ENCODE data around the gene CCDC73. TPM values are rescaled to one million over a fixed set of nuclear protein-coding genes. Genes with fewer than 3 reads are reported as not detected.

The CCDC73 gene
- total and polyA plus RNA-seq, 2 of the 4 experiments (the other 2 are of a cell fraction), result not detected

DNA sequence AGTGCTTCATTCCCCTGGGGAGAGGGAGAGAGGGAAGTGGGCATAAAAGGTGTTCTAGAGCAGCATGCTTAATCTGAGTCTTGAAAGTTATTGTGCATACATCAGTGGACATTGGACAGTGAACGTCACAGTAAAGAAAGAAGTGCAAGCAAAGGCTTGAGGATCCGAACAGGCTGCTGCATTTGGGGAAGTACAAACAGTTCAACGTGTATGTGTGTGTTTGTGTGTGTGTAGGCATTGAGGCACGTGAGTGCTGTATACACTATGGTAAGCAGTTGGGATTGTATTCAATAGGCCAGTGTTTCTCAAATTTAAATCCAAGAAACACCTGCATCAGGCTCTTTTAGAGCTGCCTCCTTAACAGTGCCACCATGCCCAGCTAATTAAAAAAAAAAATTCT, 221.2 kb downstream of the CCDC73 start:
- Histone ChIP-seq H4K91ac (ENCODE audit: insufficient read depth, low read depth, low read length) (no peak overlapping the region), H2AK9ac (replicated peaks; ENCODE audit: low read depth, low read length, poor library complexity) (no peak overlapping the region), H3K18ac (ENCODE audit: low read depth, low read length) (no peak overlapping the region), H2BK15ac (ENCODE audit: low read depth, low read length) (no peak overlapping the region), H4K8ac (ENCODE audit: low read depth in 2 of 2, low read length in 2 of 2) (no peak overlapping the region), H4K20me1 (ENCODE audit: insufficient read depth, low read length) (no peaks in the 10 kb centered on the region), H2AFZ (replicated peaks; ENCODE audit: low read length, poor library complexity) (no peak overlapping the region), H3K4me2 (ENCODE audit: low read depth, low read length) (no peak overlapping the region), H3K4me1 (ENCODE audit: control insufficient read depth, insufficient read depth, low read length) (no peaks in the 10 kb centered on the region), H2BK120ac (ENCODE audit: low read depth, low read length) (no peak overlapping the region), H4K5ac (ENCODE audit: low read depth, low read length) (no peak overlapping the region), H3K9me3 (ENCODE audit: control insufficient read depth, insufficient read depth, low read length) (no peaks in the 10 kb centered on the region; the same call in 1 of the 2 replicates), H2BK20ac (ENCODE audit: low read depth, low read length) (no peak overlapping the region), H3K79me1 (ENCODE audit: low read depth in 1 of 2, low read length in 2 of 2) (no peaks in the 10 kb centered on the region), H3K4ac (ENCODE audit: low read depth, low read length) (no peak overlapping the region), H2BK5ac (ENCODE audit: low read depth, low read length, poor library complexity, severe bottlenecking) (no peak overlapping the region), H3K27ac (ENCODE audit: insufficient read depth, low read length) (no peak overlapping the region), H3K4me3 (ENCODE audit: insufficient read depth, low read depth, low read length) (no peak overlapping the region), H3K56ac (ENCODE audit: extremely low read depth, insufficient read depth, low read length) (no peak overlapping the region), H3K36me3 (ENCODE audit: control insufficient read depth, insufficient read depth, low read length) (no peaks in the 10 kb centered on the region), H3K27me3 (ENCODE audit: control insufficient read depth, insufficient read depth, low read length) (peaks cover 8% of the 10 kb centered on the region), H3K9ac (ENCODE audit: low read depth, low read length) (no peak overlapping the region), H3K14ac (replicated peaks; ENCODE audit: low read depth, low read length) (no peak overlapping the region), H3K9me1 (ENCODE audit: insufficient read depth, low read length) (no peaks in the 10 kb centered on the region), H3K23ac (ENCODE audit: low read depth, low read length) (no peak overlapping the region), H2AK5ac (ENCODE audit: low read depth, low read length) (no peak overlapping the region)
- ATAC-seq (ENCODE audit: low read depth) (no peak), DNase-seq (no peak)
- 61% methylated on average over 3 of the region's 4 CpGs; no CpG with 5 or more reads in 1 of the 2 experiments for WGBS, 2 experiments (ENCODE audit: extremely low coverage in 2 of 2, insufficient read length in 1 of 2)
- intact Hi-C loops (cut with micrococcal nuclease), result no loop called here
- no TSS peak for BruUV-seq (replicated peaks)
- CTCF ChIA-PET, result no interaction called here
- dilution Hi-C loops (cut with HindIII; ENCODE audit: low sequenced_read_pairs, unreplicated experiment), result no loop called here
- TF ChIP-seq, protein P1, sequence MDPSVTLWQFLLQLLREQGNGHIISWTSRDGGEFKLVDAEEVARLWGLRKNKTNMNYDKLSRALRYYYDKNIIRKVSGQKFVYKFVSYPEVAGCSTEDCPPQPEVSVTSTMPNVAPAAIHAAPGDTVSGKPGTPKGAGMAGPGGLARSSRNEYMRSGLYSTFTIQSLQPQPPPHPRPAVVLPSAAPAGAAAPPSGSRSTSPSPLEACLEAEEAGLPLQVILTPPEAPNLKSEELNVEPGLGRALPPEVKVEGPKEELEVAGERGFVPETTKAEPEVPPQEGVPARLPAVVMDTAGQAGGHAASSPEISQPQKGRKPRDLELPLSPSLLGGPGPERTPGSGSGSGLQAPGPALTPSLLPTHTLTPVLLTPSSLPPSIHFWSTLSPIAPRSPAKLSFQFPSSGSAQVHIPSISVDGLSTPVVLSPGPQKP (IDR thresholded peaks at IDR 0.05; ENCODE audit: borderline replicate concordance, low read depth, low read length), result no peak
- TF ChIP-seq NFE2L2 (IDR thresholded peaks at IDR 0.05; ENCODE audit: low read depth, low read length) (no peak), CHD1 (IDR thresholded peaks at IDR 0.05; ENCODE audit: low read depth, low read length) (no peak)
- in situ Hi-C loops (cut with MboI; ENCODE audit: low sequenced_read_pairs), result no loop called here
- POLR2A ChIA-PET (ENCODE audit: unreplicated experiment), result no interaction called here
